Osteoblast (primary cell): ENCODE data around the gene CROCC. TPM values are rescaled to one million over a fixed set of nuclear protein-coding genes. Genes with fewer than 3 reads are reported as not detected.

Experiments
- DNase-seq: peaks from one replicate; pipeline ENCODE4 v3.0.0; 2011; ENCODE audit warnings: low spot score, mixed read lengths; ENCODE audit not compliant: insufficient read length; ENCODE audit errors: missing footprints
- H2AFZ ChIP-seq: 2 replicates; pipeline ENCODE4 v1.6.0; 2011; ENCODE audit warnings: mild to moderate bottlenecking, low read length
- H3K27ac ChIP-seq: 2 replicates; pipeline ENCODE4 v1.5.1; 2011; ENCODE audit warnings: mild to moderate bottlenecking, low read depth, low read length, moderate library complexity
- H3K27me3 ChIP-seq: 2 replicates; pipeline ENCODE4 v1.6.0; 2012; ENCODE audit warnings: mild to moderate bottlenecking, control low read depth, inconsistent platforms, low read length, moderate library complexity; ENCODE audit not compliant: insufficient read depth
- H3K36me3 ChIP-seq: 2 replicates; pipeline ENCODE4 v1.5.1; 2011; ENCODE audit warnings: mild to moderate bottlenecking, low read length, control low read depth, moderate library complexity; ENCODE audit not compliant: insufficient read depth
- H3K4me1 ChIP-seq: 2 replicates; pipeline ENCODE4 v1.5.1; 2011; ENCODE audit warnings: mild to moderate bottlenecking, low read length, control low read depth, moderate library complexity; ENCODE audit not compliant: insufficient read depth
- H3K4me2 ChIP-seq: 2 replicates; pipeline ENCODE4 v1.6.0; 2011; ENCODE audit warnings: mild to moderate bottlenecking, low read length; ENCODE audit not compliant: insufficient read depth
- H3K4me3 ChIP-seq: fragments of 200-600 bp; sonication (generic); 3 replicates; pipeline ENCODE4 v1.5.1; 2012; ENCODE audit warnings: mild to moderate bottlenecking, low read length, inconsistent platforms; ENCODE audit not compliant: insufficient read depth
- H3K79me2 ChIP-seq: 2 replicates; pipeline ENCODE4 v1.6.0; 2012; ENCODE audit warnings: mild to moderate bottlenecking, low read length, control low read depth, inconsistent platforms; ENCODE audit not compliant: insufficient read depth
- H3K9me3 ChIP-seq: 2 replicates; pipeline ENCODE4 v1.5.1; 2011; ENCODE audit warnings: low read depth, low read length, control low read depth
- H4K20me1 ChIP-seq: 2 replicates; pipeline ENCODE4 v1.6.0; 2012; ENCODE audit warnings: mild to moderate bottlenecking, low read length, control low read depth; ENCODE audit not compliant: insufficient read depth
- CTCF ChIP-seq: IDR thresholded peaks from 2 replicates; pipeline ENCODE4 v1.5.1; 2011; ENCODE audit warnings: mild to moderate bottlenecking, low read depth, low read length, moderate library complexity; ENCODE audit errors: extremely low read depth
- small RNA-seq: library from RNA; depleted of rRNA; stranded (forward); fragments of <200 nt; gene quantifications from one replicate; pipeline ENCODE3, GENCODE V24; 2012
- total RNA-seq: library from RNA; depleted of rRNA; stranded (reverse); fragments of >200 nt; gene quantifications from 2 replicates; pipeline ENCODE4 v1.2.3, GENCODE V29; 2012

The CROCC gene
- total RNA-seq, 1 donor = 20.3 TPM

GRCh38 chr1:17020502-17020901 lies 98.8 kb downstream of the CROCC start:
- peaks cover 7% of the 10 kb centered on the region for H3K4me1 ChIP-seq
- peaks cover 72% of the 10 kb centered on the region for H3K36me3 ChIP-seq
- DNase-seq = no peak
- no peak overlapping the region for H2AFZ ChIP-seq
- no peaks in the 10 kb centered on the region for H3K79me2 ChIP-seq
- no peaks in the 10 kb centered on the region for H3K9me3 ChIP-seq
- H3K27me3 ChIP-seq = no peaks in the 10 kb centered on the region
- no peak overlapping the region for H3K4me2 ChIP-seq
- no peak overlapping the region for H3K4me3 ChIP-seq
- H3K27ac ChIP-seq = no peak overlapping the region
- TF ChIP-seq CTCF = no peak
- no peaks in the 10 kb centered on the region for H4K20me1 ChIP-seq

- no peak for DNase-seq
- no peak overlapping the region for H3K4me2 ChIP-seq
Observed at GRCh38 chr1:17021896-17022295, 100.2 kb downstream of the CROCC start.

More at GRCh38 chr1:17021896-17022295, 100.2 kb downstream of the CROCC start:
- Histone ChIP-seq H3K27ac (no peak overlapping the region), H3K4me1 (no peaks in the 10 kb centered on the region), H3K27me3 (no peaks in the 10 kb centered on the region), H3K4me3 (no peak overlapping the region), H3K79me2 (no peaks in the 10 kb centered on the region), H4K20me1 (no peaks in the 10 kb centered on the region), H3K9me3 (no peaks in the 10 kb centered on the region), H2AFZ (no peak overlapping the region), H3K36me3 (peaks cover 85% of the 10 kb centered on the region)
- no peak for TF ChIP-seq CTCF

Small RNA genes within 50 kb of the gene (small RNA-seq; reads per million reads assigned to genes)
- gene RNU1-2 (not detected), gene RNU1-5P (not detected)

Other genes with a start within 250 kb of the CROCC start
- under 0.01 TPM in 1 of 2 replicates, not detected in the other for gene RNU1-4, start 181.4 kb upstream of the CROCC start, total RNA-seq
- gene RNU1-2, start 26.0 kb upstream of the CROCC start, total RNA-seq = under 0.01 TPM in 1 of 2 replicates, not detected in the other
- gene MFAP2, start 58.7 kb downstream of the CROCC start, total RNA-seq = 61.2 and 72.2 TPM in 2 replicates
- 30.6 and 34.4 TPM in 2 replicates for gene ATP13A2, start 90.0 kb downstream of the CROCC start, total RNA-seq
- 87.6 and 87.8 TPM in 2 replicates for gene SDHB, start 132.1 kb downstream of the CROCC start, total RNA-seq
- under 0.01 and 0.29 TPM in 2 replicates for gene PADI2, start 197.5 kb downstream of the CROCC start, total RNA-seq